HepG2 (cell line): ENCODE measurements around the gene SPATA25. TPM values are rescaled to one million over a fixed set of nuclear protein-coding genes. Genes with fewer than 3 reads are reported as not detected.

Source experiments
- ARID3A ChIP-seq: IDR thresholded peaks from 2 replicates; pipeline ENCODE4 v1.6.1; 2012; ENCODE audit warnings: low read depth, low read length, improper control_type of control experiment
- ARNT2 ChIP-seq: sonication (generic); formaldehyde crosslinking; IDR thresholded peaks from 2 replicates; pipeline ENCODE4 v1.8.0; 2022; ENCODE audit warnings: mild to moderate bottlenecking, low read depth, missing genetic modification reagents, moderate library complexity
- ATF2 ChIP-seq: sonication (generic); formaldehyde crosslinking; IDR thresholded peaks from 2 replicates; pipeline ENCODE4 v1.4.0; 2020; ENCODE audit warnings: missing genetic modification reagents
- BATF2 ChIP-seq: sonication (generic); formaldehyde crosslinking; IDR thresholded peaks from 2 replicates; pipeline ENCODE4 v1.8.0; 2022; ENCODE audit warnings: mild to moderate bottlenecking, missing genetic modification reagents, moderate library complexity
- BRD4 ChIP-seq: sonication (generic); formaldehyde crosslinking; IDR thresholded peaks from 2 replicates; pipeline ENCODE4 v1.4.0; 2020; ENCODE audit warnings: missing genetic modification reagents
- EEA1 ChIP-seq: sonication (generic); formaldehyde crosslinking; IDR thresholded peaks from 2 replicates; pipeline ENCODE4 v1.5.1; 2020; ENCODE audit warnings: mild to moderate bottlenecking, missing genetic modification reagents, borderline replicate concordance
- FOSL1 ChIP-seq: sonication (generic); formaldehyde crosslinking; IDR thresholded peaks from 2 replicates; pipeline ENCODE4 v1.9.0; 2021; ENCODE audit warnings: missing genetic modification reagents, borderline replicate concordance
- GTF3A ChIP-seq: sonication (generic); formaldehyde crosslinking; conservative IDR thresholded peaks from 2 replicates; pipeline ENCODE4 v1.4.0; 2020; ENCODE audit warnings: mild to moderate bottlenecking, missing genetic modification reagents
- HOXA3 ChIP-seq: sonication (generic); formaldehyde crosslinking; IDR thresholded peaks from 2 replicates; pipeline ENCODE4 v1.5.0; 2020; ENCODE audit warnings: missing genetic modification reagents
- MEF2D ChIP-seq: sonication (generic); formaldehyde crosslinking; IDR thresholded peaks from 2 replicates; pipeline ENCODE4 v1.5.1; 2020; ENCODE audit warnings: mild to moderate bottlenecking, missing genetic modification reagents
- MTF2 ChIP-seq: sonication (generic); formaldehyde crosslinking; IDR thresholded peaks from 2 replicates; pipeline ENCODE4 v1.5.0; 2020; ENCODE audit warnings: missing genetic modification reagents, borderline replicate concordance
- NFE2L1 ChIP-seq: sonication (generic); formaldehyde crosslinking; IDR thresholded peaks from 2 replicates; pipeline ENCODE4 v1.4.0; 2020; ENCODE audit warnings: missing genetic modification reagents, mild to moderate bottlenecking, borderline replicate concordance
- NFKB2 ChIP-seq: sonication (generic); formaldehyde crosslinking; IDR thresholded peaks from 2 replicates; pipeline ENCODE4 v1.4.0; 2020; ENCODE audit warnings: missing genetic modification reagents, borderline replicate concordance
- PRDM15 ChIP-seq: sonication (generic); formaldehyde crosslinking; IDR thresholded peaks from 2 replicates; pipeline ENCODE4 v1.4.0; 2020; ENCODE audit warnings: missing genetic modification reagents
- SRF ChIP-seq: IDR thresholded peaks from 2 replicates; pipeline ENCODE4 v1.6.1; 2011; ENCODE audit warnings: mild to moderate bottlenecking, low read depth, low read length, moderate library complexity
- TBP ChIP-seq: sonication (generic); formaldehyde crosslinking; IDR thresholded peaks from 2 replicates; pipeline ENCODE4 v1.5.0; 2020; ENCODE audit warnings: missing genetic modification reagents
- ZFP37 ChIP-seq: sonication (generic); formaldehyde crosslinking; IDR thresholded peaks from 2 replicates; pipeline ENCODE4 v1.4.0; 2020; ENCODE audit warnings: missing genetic modification reagents, borderline replicate concordance
- ZKSCAN8 ChIP-seq: IDR thresholded peaks from 2 replicates; pipeline ENCODE4 v1.6.1; 2016; ENCODE audit warnings: borderline replicate concordance, missing genetic modification reagents, missing compliant biosample characterization
- ZNF264 ChIP-seq: sonication (generic); formaldehyde crosslinking; IDR thresholded peaks from 2 replicates; pipeline ENCODE4 v1.4.0; 2020; ENCODE audit warnings: missing genetic modification reagents
- ZNF589 ChIP-seq: sonication (generic); formaldehyde crosslinking; conservative IDR thresholded peaks from 2 replicates; pipeline ENCODE4 v1.8.0; 2022; ENCODE audit warnings: mild to moderate bottlenecking, moderate library complexity, missing genetic modification reagents
- ZUFSP ChIP-seq: sonication (generic); formaldehyde crosslinking; IDR thresholded peaks from 2 replicates; pipeline ENCODE4 v1.9.0; 2021; ENCODE audit warnings: missing genetic modification reagents, mild to moderate bottlenecking, borderline replicate concordance
- polyA plus RNA-seq, 8 experiments: library from polyadenylated mRNA; depleted of rRNA in 3 of 8; stranded (reverse) in 7 of 8; unstranded in 1 of 8; fragments of >200 nt; fragmentation: Illumina TruSeq in 4 of 8; extraction: Trizol in 4 of 8; gene quantifications; 2 replicates each; pipeline versions ENCODE4 v1.2.1 to v1.2.3, GENCODE V29; 2011 to 2016; ENCODE audit warnings: low read depth in 4 of 8, missing spikeins in 1 of 8, mixed read lengths in 1 of 8; ENCODE audit not compliant: insufficient read depth in 1 of 8
- total RNA-seq, 5 experiments: library from RNA; depleted of rRNA; stranded (reverse); fragments of >200 nt; fragmentation: Illumina TruSeq; extraction: Trizol; gene quantifications; 2 replicates each; pipeline ENCODE4 v1.2.3, GENCODE V29; 2016; ENCODE audit warnings: low read depth in 1 of 5

The SPATA25 gene
- total and polyA plus RNA-seq, 2 of the 13 experiments (the other 11 are each of a cell fraction or from before 2014, with no cell fraction given) = 4.8 to 7.6 TPM

- TF ChIP-seq FOSL1 (CRISPR knock-in tag) (0 out of 2 replicates have a peak, but pooled peaks have one; percentile 23), GTF3A (CRISPR knock-in tag) (no peak), HOXA3 (CRISPR knock-in tag) (peak; percentile 64), ZNF264 (CRISPR knock-in tag) (no peak), ZNF589 (CRISPR knock-in tag) (no peak), ARNT2 (CRISPR knock-in tag) (no peak), EEA1 (CRISPR knock-in tag) (no peak), TBP (CRISPR knock-in tag) (no peak), SRF (no peak), ATF2 (CRISPR knock-in tag) (peak; percentile 56; the same call in 1 of the 2 replicates), MEF2D (CRISPR knock-in tag) (peak; percentile 19; the same call in 1 of the 2 replicates), MTF2 (no peak), ZUFSP (CRISPR knock-in tag) (no peak), ZFP37 (CRISPR knock-in tag) (no peak), ZKSCAN8 (CRISPR knock-in tag) (no peak), NFE2L1 (CRISPR knock-in tag) (no peak), ARID3A (peak; percentile 52; the same call in 1 of the 2 replicates), NFKB2 (no peak), BATF2 (CRISPR knock-in tag) (no peak), BRD4 (CRISPR knock-in tag) (no peak), PRDM15 (no peak)
These were observed 18.2 kb upstream of the SPATA25 start (continued) for GRCh38 chr20:45905505-45906079.
